Liver (tissue), 9 donors: ENCODE results near the gene DNAH8. TPM values are rescaled to one million over a fixed set of nuclear protein-coding genes. Genes with fewer than 3 reads are reported as not detected.

Experiments
- DNase-seq: peaks from one replicate; pipeline ENCODE4 v3.0.0-alpha.2; 2017; ENCODE audit warnings: low spot score
- H3K27ac ChIP-seq, 2 donors: one replicate each; pipeline ENCODE4 v1.7.0; 2013; ENCODE audit warnings: inconsistent platforms in 2 of 2, low read length in 2 of 2, control low read depth in 1 of 2, low read depth in 1 of 2, mild to moderate bottlenecking in 1 of 2
- H3K27me3 ChIP-seq, 4 donors: one replicate each; pipeline versions ENCODE4 v1.6.1 to v1.7.0; 2013; ENCODE audit warnings: low read length in 3 of 4, inconsistent platforms in 1 of 4, mild to moderate bottlenecking in 1 of 4, moderate library complexity in 1 of 4; ENCODE audit not compliant: control insufficient read depth in 4 of 4, insufficient read depth in 4 of 4
- H3K36me3 ChIP-seq, 4 donors: one replicate each; pipeline versions ENCODE4 v1.6.1 to v1.7.0; 2013; ENCODE audit warnings: low read length in 3 of 4, mild to moderate bottlenecking in 3 of 4, low read depth in 1 of 4, moderate library complexity in 1 of 4; ENCODE audit not compliant: control insufficient read depth in 4 of 4, insufficient read depth in 3 of 4
- H3K4me1 ChIP-seq, 4 donors: one replicate each; pipeline versions ENCODE4 v1.6.1 to v1.7.0; 2013; ENCODE audit warnings: low read length in 3 of 4, mild to moderate bottlenecking in 3 of 4, moderate library complexity in 1 of 4; ENCODE audit not compliant: control insufficient read depth in 4 of 4, insufficient read depth in 4 of 4
- H3K4me3 ChIP-seq, 3 donors: one replicate each; pipeline versions ENCODE4 v1.6.1 to v1.7.0; 2013; ENCODE audit warnings: low read length in 3 of 3, control low read depth in 1 of 3, low read depth in 1 of 3, mild to moderate bottlenecking in 1 of 3
- H3K9ac ChIP-seq, 2 donors: one replicate each; pipeline ENCODE4 v1.7.0; 2013; ENCODE audit warnings: low read length in 2 of 2, mild to moderate bottlenecking in 2 of 2, moderate library complexity in 2 of 2, control low read depth in 1 of 2, low read depth in 1 of 2
- H3K9me3 ChIP-seq, 4 donors: one replicate each; pipeline versions ENCODE4 v1.6.1 to v1.7.0; 2013; ENCODE audit warnings: low read length in 3 of 4; ENCODE audit not compliant: control insufficient read depth in 4 of 4
- CTCF ChIP-seq: fragments of 150-350 bp; IDR thresholded peaks from 2 replicates; pipeline ENCODE4 v1.5.1; 2017; ENCODE audit warnings: improper control_type of control experiment, low read depth, low read length; ENCODE audit not compliant: missing input control
- EGR1 ChIP-seq, 2 donors: IDR thresholded peaks; 2 replicates each; pipeline ENCODE4 v1.6.1; 2016 to 2018; ENCODE audit warnings: antibody characterized with exemption in 2 of 2, low read depth in 2 of 2
- FOXA1 ChIP-seq: IDR thresholded peaks from 2 replicates; pipeline ENCODE4 v1.6.1; 2016; ENCODE audit warnings: antibody characterized with exemption
- FOXA2 ChIP-seq: IDR thresholded peaks from 2 replicates; pipeline ENCODE4 v1.6.1; 2016; ENCODE audit warnings: antibody characterized with exemption
- GABPA ChIP-seq, 2 donors: IDR thresholded peaks in 1 of 2; conservative IDR thresholded peaks in 1 of 2; 2 replicates each; pipeline ENCODE4 v1.6.1; 2016; ENCODE audit warnings: antibody characterized with exemption in 2 of 2, mild to moderate bottlenecking in 1 of 2, moderate library complexity in 1 of 2
- HNF4G ChIP-seq: IDR thresholded peaks from 2 replicates; pipeline ENCODE4 v1.6.1; 2016; ENCODE audit warnings: antibody characterized with exemption
- JUND ChIP-seq, 2 donors: IDR thresholded peaks; 2 replicates each; pipeline ENCODE4 v1.6.1; 2016; ENCODE audit warnings: antibody characterized with exemption in 2 of 2
- NR2F2 ChIP-seq: IDR thresholded peaks from 2 replicates; pipeline ENCODE4 v1.6.1; 2016; ENCODE audit warnings: antibody characterized with exemption
- RAD21 ChIP-seq, 2 donors: IDR thresholded peaks; 2 replicates each; pipeline ENCODE4 v1.6.1; 2016; ENCODE audit warnings: antibody characterized with exemption in 2 of 2, mild to moderate bottlenecking in 2 of 2
- REST ChIP-seq: IDR thresholded peaks from 2 replicates; pipeline ENCODE4 v1.6.1; 2016; ENCODE audit warnings: antibody characterized with exemption, mild to moderate bottlenecking
- RXRA ChIP-seq, 2 donors: IDR thresholded peaks; 2 replicates each; pipeline ENCODE4 v1.6.1; 2017 to 2018; ENCODE audit warnings: antibody characterized with exemption in 2 of 2, mild to moderate bottlenecking in 1 of 2
- SP1 ChIP-seq: IDR thresholded peaks from 2 replicates; pipeline ENCODE4 v1.6.1; 2018; ENCODE audit warnings: antibody characterized with exemption, mild to moderate bottlenecking
- TAF1 ChIP-seq: conservative IDR thresholded peaks from 2 replicates; pipeline ENCODE4 v1.6.1; 2016; ENCODE audit warnings: antibody characterized with exemption, mild to moderate bottlenecking
- YY1 ChIP-seq: IDR thresholded peaks from 2 replicates; pipeline ENCODE4 v1.6.1; 2016; ENCODE audit warnings: antibody characterized with exemption, mild to moderate bottlenecking
- WGBS: extraction: QIAGEN DNeasy Blood & Tissue Kit; methylation state at CpG from one replicate; pipeline ENCODE4 v1.1.7; 2013; 5-methylcytosine and 5-hydroxymethylcytosine counted together
- polyA plus RNA-seq, 2 donors: library from polyadenylated mRNA; stranded (reverse) in 1 of 2; unstranded in 1 of 2; fragments of 200-250 nt in 1 of 2; fragments of >200 nt in 1 of 2; fragmentation: Nextera tagmentation in 1 of 2; extraction: Ambion mirVana in 1 of 2; gene quantifications; one replicate each; pipeline versions ENCODE4 v1.2.1 to v1.2.3, GENCODE V29; 2013 to 2015
- total RNA-seq, 2 donors: library from RNA; depleted of rRNA; stranded (reverse); fragments of >200 nt; gene quantifications; one replicate each; pipeline ENCODE4 v1.2.3, GENCODE V29; 2014
- TF ChIP-seq, protein P1 (sequence below): IDR thresholded peaks from 2 replicates; pipeline ENCODE4 v1.6.1; 2016; ENCODE audit warnings: antibody characterized with exemption
- TF ChIP-seq, protein P2 (sequence below): IDR thresholded peaks from 2 replicates; pipeline ENCODE4 v1.6.1; 2016; ENCODE audit warnings: antibody characterized with exemption
- TF ChIP-seq, protein P3 (sequence below): IDR thresholded peaks from 2 replicates; pipeline ENCODE4 v1.6.1; 2016; ENCODE audit warnings: antibody characterized with exemption
- donor health status: healthy.
- donor health status: healthy.
- donor health status: healthy.
- donor health status: healthy.
- donor health status: healthy.

The DNAH8 gene
- total and polyA plus RNA-seq, 4 donors, result under 0.01 to 0.05 TPM; not detected in 2

DNA sequence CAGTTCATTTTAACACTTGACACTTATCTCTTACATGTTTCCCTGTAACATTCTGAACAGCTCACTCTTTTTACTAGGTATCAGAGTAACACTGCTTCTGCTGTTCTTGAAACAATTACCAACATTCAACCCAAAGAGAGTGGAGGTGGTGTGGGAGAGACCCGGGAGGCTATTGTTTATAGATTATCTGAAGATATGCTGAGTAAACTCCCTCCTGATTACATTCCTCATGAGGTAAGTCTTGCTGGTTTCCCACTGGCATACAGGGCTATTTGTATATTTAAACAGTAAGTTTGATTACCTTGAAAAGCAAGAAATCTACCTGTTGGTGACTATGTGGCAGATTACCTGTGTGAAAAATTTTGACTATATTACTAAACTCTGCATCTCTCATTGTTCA, 293.6 kb downstream of the DNAH8 start:
- H3K27me3 ChIP-seq, result peaks cover 0 to 8% (median 4%) of the 10 kb centered on the region in 4 donors
- H3K9ac ChIP-seq, result no peak overlapping the region
- no peak overlapping the region for H3K4me3 ChIP-seq
- WGBS, result 16% methylated on average over 1 of the region's 1 CpG
- no peak overlapping the region for H3K27ac ChIP-seq
- no peaks in the 10 kb centered on the region for H3K4me1 ChIP-seq
- TF ChIP-seq, protein P1, sequence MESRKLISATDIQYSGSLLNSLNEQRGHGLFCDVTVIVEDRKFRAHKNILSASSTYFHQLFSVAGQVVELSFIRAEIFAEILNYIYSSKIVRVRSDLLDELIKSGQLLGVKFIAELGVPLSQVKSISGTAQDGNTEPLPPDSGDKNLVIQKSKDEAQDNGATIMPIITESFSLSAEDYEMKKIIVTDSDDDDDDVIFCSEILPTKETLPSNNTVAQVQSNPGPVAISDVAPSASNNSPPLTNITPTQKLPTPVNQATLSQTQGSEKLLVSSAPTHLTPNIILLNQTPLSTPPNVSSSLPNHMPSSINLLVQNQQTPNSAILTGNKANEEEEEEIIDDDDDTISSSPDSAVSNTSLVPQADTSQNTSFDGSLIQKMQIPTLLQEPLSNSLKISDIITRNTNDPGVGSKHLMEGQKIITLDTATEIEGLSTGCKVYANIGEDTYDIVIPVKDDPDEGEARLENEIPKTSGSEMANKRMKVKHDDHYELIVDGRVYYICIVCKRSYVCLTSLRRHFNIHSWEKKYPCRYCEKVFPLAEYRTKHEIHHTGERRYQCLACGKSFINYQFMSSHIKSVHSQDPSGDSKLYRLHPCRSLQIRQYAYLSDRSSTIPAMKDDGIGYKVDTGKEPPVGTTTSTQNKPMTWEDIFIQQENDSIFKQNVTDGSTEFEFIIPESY, result no peak
- TF ChIP-seq NR2F2 (no peak), JUND (IDR thresholded peaks at IDR 0.05) (no peak), REST (no peak), FOXA1 (no peak), SP1 (no peak), EGR1 (IDR thresholded peaks at IDR 0.05; ENCODE audit: low read depth in 2 of 2) (no peak), CTCF (no peak), GABPA (IDR thresholded peaks at IDR 0.05 in 1 of 2, conservative IDR thresholded peaks at IDR 0.05 in 1 of 2) (no peak), TAF1 (no peak), FOXA2 (no peak)
- TF ChIP-seq, protein P2, sequence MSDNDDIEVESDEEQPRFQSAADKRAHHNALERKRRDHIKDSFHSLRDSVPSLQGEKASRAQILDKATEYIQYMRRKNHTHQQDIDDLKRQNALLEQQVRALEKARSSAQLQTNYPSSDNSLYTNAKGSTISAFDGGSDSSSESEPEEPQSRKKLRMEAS, result no peak
- no peak for DNase-seq
- H3K36me3 ChIP-seq, result no peaks in the 10 kb centered on the region
- H3K9me3 ChIP-seq, result no peaks in the 10 kb centered on the region

DNA sequence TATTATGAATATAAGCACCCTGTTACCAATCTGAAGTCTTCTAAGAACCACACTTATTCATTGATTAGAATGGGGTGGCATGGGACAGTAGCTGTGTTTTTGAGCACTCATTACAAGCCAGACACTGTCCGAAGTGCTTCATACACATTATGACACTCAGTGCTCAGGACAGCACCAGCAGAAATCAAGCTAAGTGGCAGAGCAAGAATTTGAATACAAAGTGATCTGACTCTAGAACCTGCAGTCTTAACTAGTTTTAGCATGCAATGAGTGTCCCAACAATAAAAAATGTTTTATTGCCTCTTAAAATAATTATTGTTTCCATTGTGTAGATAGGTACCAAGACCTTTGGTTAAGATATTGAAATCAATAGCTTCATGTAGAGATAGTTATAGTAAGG, 294.4 kb downstream of the DNAH8 start:
- Histone ChIP-seq H3K4me1 (no peaks in the 10 kb centered on the region), H3K4me3 (no peak overlapping the region), H3K36me3 (no peaks in the 10 kb centered on the region), H3K9ac (no peak overlapping the region), H3K27ac (no peak overlapping the region), H3K9me3 (no peaks in the 10 kb centered on the region), H3K27me3 (peaks cover 0 to 8% (median 4%) of the 10 kb centered on the region in 4 donors)
- WGBS, result 0% methylated on average over 1 of the region's 1 CpG
- no peak for TF ChIP-seq REST
- TF ChIP-seq TAF1, result no peak
- no peak for TF ChIP-seq RAD21 (IDR thresholded peaks at IDR 0.05)
- no peak for TF ChIP-seq GABPA (IDR thresholded peaks at IDR 0.05 in 1 of 2, conservative IDR thresholded peaks at IDR 0.05 in 1 of 2)
- TF ChIP-seq FOXA1, result no peak
- TF ChIP-seq YY1, result no peak
- TF ChIP-seq HNF4G, result no peak
- TF ChIP-seq, protein P3, sequence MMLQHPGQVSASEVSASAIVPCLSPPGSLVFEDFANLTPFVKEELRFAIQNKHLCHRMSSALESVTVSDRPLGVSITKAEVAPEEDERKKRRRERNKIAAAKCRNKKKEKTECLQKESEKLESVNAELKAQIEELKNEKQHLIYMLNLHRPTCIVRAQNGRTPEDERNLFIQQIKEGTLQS, result no peak
- no peak for TF ChIP-seq RXRA (IDR thresholded peaks at IDR 0.05)
- TF ChIP-seq FOXA2, result no peak
- DNase-seq, result no peak
